Caki2 (cell line): ENCODE results near the gene GARIN3. TPM values are rescaled to one million over a fixed set of nuclear protein-coding genes. Genes with fewer than 3 reads are reported as not detected.
"Not testable (repeated sequence)": the region's sequence is repeated elsewhere in the genome, so short reads cannot be mapped to it uniquely, and the experiment has no call there.

Experiments used
- DNase-seq: peaks from one replicate; pipeline ENCODE4 v3.0.0-alpha.2; 2015; ENCODE audit warnings: low read depth
- in situ Hi-C: cut with HindIII; loops from 2 replicates; pipeline ENCODE4 v1.10.0; 2016; ENCODE audit warnings: low sequenced_read_pairs, low pct_unique_long_range_greater_than_20kb, mixed read lengths
- total RNA-seq: library from RNA; depleted of rRNA; stranded (reverse); fragments of >200 nt; shearing (Covaris generic); gene quantifications from 2 replicates; pipeline ENCODE4 v1.2.3, GENCODE V29; 2014; ENCODE audit warnings: low replicate concordance

GARIN3 gene
- total RNA-seq, 1 experiment from 2014 or later = not detected

DNA sequence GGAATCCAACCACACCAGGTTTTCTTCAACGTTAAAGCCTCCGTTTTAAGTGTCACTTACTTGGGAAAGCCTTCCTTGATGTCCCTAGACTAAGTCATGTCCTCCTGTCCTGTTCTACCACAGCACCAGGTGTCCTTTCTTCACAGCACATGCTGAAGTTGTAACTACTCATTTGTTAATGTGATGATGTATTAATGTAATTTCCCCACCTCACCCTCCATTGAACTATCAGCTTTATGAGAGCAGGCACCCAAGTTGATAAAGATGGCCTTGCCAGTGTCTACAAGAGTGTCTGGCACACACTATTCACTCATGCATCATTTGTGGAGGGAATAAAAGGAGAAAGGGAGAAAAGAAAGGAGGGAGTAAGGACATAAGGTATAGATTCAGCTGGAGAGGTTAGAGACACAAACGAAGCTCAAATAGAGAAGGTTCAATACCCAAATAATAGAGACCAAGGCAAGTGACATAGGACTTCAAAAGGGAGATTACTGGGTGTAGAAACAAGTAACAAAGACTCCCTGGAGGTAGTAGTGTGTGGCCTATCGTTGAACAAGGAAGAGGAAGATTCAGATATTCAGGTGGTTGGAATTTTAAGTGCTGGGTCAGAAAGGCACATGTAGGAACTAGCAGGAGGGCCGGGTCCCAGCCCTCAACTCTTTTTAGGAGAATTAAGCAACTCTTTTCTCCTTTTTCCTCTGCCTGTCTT is 21.1 kb upstream of the GARIN3 start:
- in situ Hi-C loops = no loop called here
- DNase-seq = no peak

- DNase-seq = no peak
- in situ Hi-C loops = no loop called here
These were observed 20.4 kb upstream of the GARIN3 start for GRCh38 chr5:157186309-157187045.

DNA sequence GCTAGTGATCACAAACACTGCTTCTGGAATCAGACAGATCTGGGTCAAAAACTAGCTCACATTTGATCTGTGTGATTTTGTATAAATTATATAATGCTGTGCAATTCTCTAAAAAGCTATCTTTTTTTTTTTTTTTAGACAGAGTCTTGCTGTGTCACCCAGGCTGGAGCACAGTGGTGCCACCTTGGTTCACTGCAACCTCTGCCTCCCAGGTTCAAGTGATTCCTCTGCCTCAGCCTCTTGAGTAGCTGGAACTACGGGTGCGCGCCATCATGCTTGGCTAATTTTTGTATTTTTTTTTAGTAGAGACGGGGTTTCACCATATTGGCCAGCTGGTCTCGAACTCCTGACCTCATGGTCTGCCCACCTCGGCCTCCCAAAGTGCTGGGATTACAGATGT is 19.1 kb upstream of the GARIN3 start:
- in situ Hi-C loops, DNase-seq: not testable (repeated sequence)

GRCh38 chr5:157184117-157184670 is 18.1 kb upstream of the GARIN3 start:
- DNase-seq = no peak
- in situ Hi-C loops = no loop called here

GRCh38 chr5:157182143-157182757 is 16.2 kb upstream of the GARIN3 start:
- no peak for DNase-seq
- in situ Hi-C loops = no loop called here

GRCh38 chr5:157180374-157181264 is 14.6 kb upstream of the GARIN3 start, which contains the start of gene ITK:
ITK (plus strand) TSS chr5:157180840; CDS start chr5:157180978, 138 bp downstream.
- no peak for DNase-seq
- in situ Hi-C loops = no loop called here

DNA sequence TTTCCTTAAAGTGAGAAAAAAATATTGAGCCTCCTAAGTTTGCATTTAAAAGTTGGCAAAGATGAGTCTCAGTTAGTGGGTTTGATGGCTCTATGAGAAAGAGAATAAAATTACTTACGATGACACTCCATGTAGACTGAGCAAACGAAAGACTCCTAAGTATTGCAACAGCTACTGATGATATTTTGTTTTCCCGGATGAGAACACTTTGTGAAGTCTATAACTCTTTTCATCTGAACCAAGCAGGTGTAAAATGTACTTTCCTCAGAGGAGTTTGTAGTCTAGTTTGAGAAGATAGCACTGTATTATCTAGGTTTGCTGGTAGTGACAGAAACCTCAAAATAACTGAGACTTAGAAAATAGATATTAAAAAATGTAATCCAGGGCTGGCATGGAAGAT is 12.9 kb upstream of the GARIN3 start:
- no peak for DNase-seq
- in situ Hi-C loops = no loop called here

GRCh38 chr5:157177953-157178352 is 11.9 kb upstream of the GARIN3 start:
- in situ Hi-C loops = no loop called here
- no peak for DNase-seq

DNA sequence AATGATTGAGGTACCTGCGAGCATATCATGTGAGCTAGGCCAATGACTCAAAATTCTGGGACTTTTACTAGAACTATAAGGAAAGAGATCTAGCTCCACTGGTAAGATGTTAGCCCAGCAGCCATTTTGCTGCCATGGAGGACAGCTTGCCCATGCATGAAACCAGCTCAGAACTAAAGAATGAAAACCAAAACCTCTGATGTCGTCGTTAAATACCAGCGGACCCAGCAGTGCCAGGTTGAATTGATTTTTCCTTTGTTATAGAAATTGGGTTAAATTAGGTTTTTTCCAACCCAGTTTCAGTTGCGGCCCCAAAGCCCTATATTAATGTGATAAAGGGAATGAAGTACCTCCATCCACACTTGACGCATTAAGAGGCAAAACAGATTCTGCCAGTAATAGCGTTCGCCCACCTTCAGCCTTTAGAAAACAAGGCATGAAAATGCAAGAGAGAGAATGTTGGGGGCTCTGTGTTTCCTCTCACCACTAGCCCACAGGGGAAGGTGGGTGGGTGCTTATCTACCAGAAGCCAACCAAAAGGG is 9.1 kb upstream of the GARIN3 start:
- in situ Hi-C loops = no loop called here
- DNase-seq = no peak

- DNase-seq = no peak
- in situ Hi-C loops = no loop called here
These were observed 6.3 kb upstream of the GARIN3 start for GRCh38 chr5:157172403-157172802.

DNA sequence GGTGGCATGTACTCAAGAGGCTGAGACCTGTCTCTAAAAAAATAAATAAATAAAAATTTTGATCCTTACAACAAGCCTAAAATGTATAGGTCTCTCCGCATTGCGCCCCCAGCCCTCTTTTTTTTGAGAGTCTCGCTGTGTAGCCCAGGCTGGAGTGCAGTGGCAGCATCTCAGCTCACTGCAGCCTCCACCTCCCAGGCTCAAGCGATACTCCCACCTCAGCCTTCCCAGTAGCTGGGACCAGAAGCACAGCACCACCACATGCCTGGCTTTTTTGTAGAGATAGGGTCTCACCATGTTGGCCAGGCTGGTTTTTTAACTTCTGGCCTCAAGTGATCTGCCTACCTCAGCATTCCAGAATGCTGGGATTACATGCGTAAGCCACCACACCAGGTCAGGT is 2.2 kb upstream of the GARIN3 start:
- in situ Hi-C loops = no loop called here
- no peak for DNase-seq

DNA sequence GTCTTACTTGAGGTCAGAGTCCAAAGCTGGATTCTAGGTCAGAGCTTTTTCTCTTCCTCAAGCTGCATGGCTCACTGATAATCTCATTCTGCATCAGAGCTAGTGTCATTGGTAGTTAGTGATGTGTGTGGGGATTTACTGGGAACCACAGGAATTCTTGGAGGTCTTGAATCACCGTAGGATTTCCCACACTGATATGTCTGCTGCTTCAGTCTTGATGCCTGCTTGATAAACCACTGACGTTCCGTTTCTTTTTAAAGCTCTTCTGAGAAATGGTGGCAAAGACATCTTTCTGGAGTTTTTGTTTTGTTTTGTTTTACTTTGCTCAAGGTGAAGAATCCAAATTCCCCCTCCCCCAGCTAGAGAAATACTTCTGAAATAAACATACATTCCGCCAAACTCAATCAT is 1.2 kb upstream of the GARIN3 start:
- in situ Hi-C loops = no loop called here
- peak; percentile 48 for DNase-seq

DNA sequence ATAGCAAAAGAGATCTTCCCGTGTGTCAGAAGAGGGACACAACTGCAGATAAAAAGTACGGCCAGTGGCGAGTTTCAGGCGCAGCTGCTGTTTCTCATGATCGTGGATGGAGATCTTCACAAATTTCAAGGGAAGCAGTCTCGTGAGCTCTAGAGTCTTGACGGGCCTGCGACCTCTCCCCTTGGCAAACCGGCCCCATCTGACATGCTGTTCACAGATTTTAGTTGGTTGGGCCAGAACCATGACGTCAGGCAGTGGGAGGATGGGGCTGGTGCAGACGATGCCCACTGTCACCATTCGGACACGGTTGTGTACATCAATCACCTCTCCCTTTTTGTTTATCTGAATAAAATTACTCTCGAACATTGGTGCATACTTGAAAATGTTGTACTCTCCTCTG is 396 bp downstream of the GARIN3 start:
- DNase-seq = no peak
- in situ Hi-C loops = no loop called here

DNA sequence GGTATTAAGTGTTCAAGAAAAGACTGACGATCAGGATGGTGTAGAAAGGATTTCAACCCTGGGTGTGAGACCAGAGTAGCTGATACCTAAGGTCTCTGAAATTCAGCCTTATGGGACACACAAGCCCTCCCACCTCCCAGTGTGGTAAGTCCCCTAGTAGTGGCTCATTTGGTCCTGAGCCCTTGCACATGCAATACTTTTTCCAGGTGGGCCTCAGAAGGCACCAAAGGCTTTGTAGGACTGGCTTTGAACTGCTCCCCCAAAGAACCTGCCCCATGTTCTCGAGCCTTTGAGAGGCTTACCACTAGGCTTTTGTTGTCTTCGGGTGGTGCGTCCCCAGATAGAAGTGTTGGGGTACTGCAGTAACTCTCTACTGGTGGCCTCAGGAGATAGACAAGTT is 803 bp downstream of the GARIN3 start:
- no peak for DNase-seq
- in situ Hi-C loops = no loop called here

DNA sequence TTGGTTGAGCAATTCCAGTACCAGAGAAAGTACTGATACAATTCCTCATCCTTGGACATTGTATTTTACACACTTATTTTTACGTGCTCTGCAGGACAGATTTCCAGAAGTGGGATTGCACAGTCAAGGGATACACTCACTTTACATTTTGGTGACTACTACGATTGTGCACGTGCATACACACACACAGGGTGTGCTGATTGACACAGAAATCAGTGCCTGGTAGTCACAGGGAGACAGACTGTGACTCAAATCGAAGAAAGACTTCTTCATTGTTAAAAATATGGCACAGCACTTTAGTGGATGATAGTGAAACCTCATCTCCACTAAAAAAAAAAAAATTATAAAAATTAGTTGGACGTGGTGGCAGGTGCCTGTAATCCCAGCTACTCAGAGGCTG is 1.5 kb downstream of the GARIN3 start:
- in situ Hi-C loops = no loop called here
- no peak for DNase-seq

GRCh38 chr5:157162919-157163510 is 3.0 kb downstream of the GARIN3 start:
- in situ Hi-C loops = no loop called here
- DNase-seq = no peak

GRCh38 chr5:157161996-157162395 is 4.1 kb downstream of the GARIN3 start:
- in situ Hi-C loops = no loop called here
- no peak for DNase-seq

DNA sequence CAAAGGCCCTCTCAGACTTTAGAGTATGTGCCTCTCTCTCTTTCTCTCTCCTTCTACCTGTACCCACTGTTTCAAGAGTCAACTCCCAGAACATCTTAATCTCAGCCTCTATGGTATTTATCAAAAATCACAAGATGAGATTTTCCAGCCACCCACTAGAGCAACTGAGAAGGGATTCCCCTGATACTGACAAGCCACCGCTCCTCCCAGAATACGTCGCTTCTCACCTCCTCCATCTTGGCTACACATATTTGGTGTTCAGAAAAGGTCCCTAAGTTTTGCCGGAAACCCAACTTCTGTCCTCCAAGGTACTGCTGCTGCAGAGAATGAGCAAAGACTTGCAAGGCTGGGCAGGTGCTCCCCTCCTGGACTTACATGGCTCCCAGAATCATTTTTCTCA is 6.1 kb downstream of the GARIN3 start:
- DNase-seq = no peak
- in situ Hi-C loops = no loop called here
